HG03103 (cell line): ENCODE data around the gene FSTL5.

Experiments used
- ATAC-seq: cut with Tn5 transposase; IDR thresholded peaks from one replicate; pipeline ENCODE4 v1.9.1; 2021; ENCODE audit warnings: low read depth; ENCODE audit not compliant: unreplicated experiment

FSTL5 gene

DNA sequence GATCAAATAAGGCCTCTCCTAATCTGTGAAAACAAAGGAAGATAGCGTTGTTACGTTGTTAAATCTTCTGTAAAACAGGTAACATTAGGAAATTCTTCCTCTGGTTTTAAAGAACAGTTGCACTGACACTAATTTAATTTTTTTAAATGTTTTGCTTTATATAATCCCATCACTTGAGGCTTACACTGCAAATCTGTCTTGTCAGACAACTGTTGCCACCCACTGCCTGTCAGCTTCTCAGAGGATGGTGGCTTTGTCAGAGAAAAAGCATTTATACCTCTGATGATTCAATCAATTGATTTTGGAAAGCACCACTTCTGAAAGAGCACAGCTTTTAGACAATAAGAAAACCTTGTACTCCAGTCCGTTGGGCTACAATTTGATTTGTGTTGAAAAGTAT is 799.1 kb downstream of the FSTL5 start:
- no peak for ATAC-seq

DNA sequence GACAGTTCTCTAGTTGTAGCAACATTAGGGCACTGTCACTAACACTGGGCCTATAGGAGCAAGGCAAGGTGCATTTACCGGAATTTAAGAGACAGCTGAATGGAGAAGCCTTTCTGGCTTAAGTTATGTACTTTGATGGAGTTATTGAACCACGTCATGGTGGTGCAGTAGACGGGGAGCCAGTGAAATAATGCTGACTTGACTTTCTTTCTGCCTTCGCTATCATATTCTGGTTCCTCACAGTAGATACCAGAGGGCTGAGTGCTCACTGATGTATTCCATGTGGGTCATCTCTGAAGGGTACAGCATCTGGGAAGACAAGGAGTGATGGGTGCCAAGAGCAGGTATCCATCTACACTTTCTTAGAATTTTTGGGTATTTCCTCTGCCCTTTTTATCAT is 802.8 kb downstream of the FSTL5 start:
- ATAC-seq: no peak

DNA sequence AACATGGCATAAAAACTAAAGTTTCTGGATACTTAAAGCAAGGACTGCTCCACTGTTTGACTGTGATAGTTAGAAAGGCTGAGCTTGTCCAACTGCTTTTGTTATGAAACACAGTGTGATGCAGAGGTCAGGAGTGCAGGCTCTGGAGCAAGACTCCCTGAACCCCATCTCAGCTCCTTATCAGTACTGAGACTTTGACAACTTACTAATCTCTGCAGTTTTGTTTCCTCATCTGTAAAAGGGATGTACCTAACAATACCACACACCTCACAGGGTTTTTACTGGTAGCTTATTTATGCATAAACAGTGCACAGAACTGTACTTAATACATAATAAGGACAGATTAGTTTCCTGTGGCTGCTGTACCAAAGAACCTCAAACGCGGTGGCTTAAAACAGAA is 804.3 kb downstream of the FSTL5 start:
- ATAC-seq: no peak

DNA sequence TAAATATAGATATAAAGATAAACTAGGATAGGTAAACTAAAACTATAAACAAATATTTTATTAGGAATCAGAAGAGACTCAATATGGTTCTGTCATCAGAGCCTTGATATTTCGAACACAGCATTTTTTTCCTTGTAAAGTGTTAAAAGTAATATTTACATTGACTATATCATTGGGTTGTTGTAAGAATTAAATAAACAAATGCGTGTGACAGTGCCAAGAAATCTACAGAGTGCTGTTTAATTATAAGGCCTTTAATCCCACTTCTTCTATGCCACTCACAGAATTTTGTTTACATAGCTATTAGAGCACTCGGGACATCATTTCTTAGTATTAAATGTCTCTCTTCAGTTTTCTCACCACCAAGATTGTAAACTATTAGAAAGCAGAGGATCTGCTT is 807.4 kb downstream of the FSTL5 start:
- no peak for ATAC-seq

DNA sequence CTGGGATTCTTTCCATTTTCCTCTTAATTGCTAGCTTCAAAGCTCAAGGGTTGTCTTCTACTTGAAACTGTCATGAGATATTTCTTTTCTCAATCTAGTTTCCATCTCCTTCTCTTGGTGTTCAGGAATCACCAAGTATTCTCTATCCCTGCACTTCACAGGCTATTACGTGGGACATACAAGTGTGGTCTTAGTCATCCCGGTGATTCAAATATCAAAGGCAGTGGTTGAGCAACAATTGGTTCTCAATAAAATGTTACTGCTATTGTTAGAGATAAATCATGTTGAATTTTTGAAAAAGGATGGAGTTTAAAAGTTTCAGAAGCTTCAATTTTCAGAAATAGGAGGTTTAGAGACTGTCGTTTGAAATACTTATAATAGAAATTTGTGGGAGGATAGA is 812.9 kb downstream of the FSTL5 start:
- ATAC-seq: no peak

DNA sequence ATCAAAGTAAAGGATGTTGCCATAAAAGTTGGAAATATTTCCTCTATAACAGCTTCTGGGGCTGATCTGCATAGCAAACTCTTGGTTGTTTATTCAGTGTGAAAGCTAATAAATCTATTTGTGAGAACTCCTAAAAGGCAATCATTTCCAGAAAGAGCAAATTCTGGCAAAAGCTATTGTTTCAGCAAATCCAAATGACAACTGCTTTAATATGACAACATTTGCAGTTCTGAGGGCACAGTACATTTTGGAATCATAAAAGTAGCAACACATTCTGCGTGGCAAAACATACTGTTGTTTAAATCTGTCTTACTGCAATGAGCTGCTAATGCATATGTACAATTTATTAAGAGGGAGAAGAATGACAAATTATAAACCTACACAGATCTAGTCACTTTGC is 818.1 kb downstream of the FSTL5 start:
- ATAC-seq: no peak

DNA sequence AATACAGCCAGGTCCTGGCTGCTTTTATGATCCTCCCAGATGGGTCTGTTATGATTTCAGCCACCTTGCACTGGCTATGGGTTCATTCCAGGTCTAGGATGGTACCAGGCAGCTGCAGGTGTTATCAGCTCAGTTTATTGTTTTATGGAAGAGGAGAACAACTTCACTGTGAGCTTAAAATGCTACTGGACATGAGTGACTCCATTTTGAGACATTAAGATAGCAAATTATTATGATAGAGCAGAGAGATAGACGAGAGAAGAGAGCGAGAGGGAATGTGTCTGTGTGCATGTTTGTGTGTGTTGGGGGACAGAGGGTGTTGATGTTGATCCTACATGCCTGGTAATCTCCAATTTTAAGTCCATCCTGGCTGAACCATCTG is 820.2 kb downstream of the FSTL5 start:
- ATAC-seq: no peak

DNA sequence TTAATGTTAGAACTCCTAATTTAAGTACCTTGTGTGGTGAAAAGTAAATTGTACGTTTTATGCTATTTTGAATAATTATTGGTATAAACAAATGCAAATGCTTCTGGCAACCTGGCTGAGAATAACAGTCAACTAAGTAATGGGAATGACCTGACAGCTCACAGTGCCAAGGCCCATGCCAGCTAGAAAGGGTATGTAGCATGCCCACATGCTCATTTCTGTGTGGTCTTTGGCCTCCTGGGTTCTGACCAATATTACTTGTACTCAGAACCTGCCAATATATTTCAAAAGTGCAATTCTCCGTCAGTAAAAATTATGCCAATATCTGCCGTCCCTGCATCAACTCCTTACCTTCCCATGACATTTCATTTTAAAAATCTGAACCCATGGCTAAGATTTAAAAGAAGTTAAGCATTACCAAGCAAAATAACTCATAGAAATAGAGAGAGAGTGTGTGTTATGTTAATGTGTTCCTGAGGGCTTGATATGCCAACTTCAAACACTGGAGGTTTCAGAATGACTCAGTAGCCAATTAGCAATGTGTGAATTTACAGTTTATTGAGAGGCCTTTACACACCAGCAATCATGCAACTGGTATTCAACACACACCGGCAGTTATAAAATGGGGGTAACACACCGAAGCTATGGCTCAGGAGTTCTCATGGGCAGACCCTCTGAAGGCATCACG is 820.8 kb downstream of the FSTL5 start:
- no peak for ATAC-seq

DNA sequence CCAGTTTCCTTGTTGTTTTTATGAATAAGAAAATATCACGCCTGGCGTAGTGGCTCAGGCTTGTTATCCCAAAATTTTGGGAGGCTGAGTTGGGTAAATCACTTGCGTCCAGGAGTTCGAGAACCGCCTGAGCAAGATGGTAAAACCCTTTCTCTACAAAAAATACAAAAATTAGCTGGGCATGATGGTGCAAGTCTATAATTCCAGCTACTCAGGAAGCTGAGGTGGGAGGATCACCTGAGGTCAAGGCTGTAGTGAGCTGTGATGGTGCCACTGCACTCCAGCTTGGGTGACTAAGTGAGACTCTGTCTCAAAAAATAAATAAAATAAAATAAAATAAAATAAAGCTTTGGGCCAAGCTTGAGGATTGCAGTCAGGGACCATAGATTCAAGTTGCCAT is 827.2 kb downstream of the FSTL5 start:
- no peak for ATAC-seq

DNA sequence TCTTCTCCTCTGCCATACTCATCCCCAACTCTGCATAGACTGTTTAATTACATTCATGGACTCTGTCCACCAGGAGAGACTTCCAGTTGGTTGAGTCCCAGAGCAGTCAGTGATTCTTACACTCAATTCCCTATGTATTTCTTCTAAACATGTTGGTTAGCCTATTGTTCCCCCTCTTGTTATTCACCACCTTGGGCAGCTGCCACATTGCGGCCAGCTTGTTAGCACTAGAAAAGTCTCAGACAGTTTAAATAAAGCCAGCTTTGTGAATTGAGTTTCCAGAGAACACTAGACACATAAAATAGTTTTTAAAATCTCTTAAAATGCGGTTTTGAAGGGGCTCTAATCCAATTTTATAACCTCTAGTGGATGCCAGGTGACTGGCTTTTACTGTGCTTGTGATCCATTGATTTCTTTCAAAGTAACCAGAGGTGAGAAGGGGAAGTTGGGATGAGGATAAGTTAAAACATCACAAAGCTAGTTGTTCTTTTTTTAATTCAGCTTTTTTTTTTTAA is 827.7 kb downstream of the FSTL5 start:
- ATAC-seq: no peak
